T-cell (primary cell): ENCODE data around the gene ASIC1. TPM values are rescaled to one million over a fixed set of nuclear protein-coding genes. Genes with fewer than 3 reads are reported as not detected.

ENCODE experiments used
- ATAC-seq, 4 experiments: fragments of 200-7000 bp in 3 of 4; fragments of 150-1000 bp in 1 of 4; cut with Tn5 transposase; replicated peaks in 1 of 4; 1 replicate in 3 of 4; 2 replicates in 1 of 4; pipeline ENCODE4 v1.10.0; 2021; ENCODE audit warnings: moderate library complexity in 3 of 4, mild to moderate bottlenecking in 2 of 4, moderate number of reproducible peaks in 1 of 4
- CTCF ChIA-PET, 2 donors: fragments of 300-600 bp; sonication (Branson Sonifier 250); formaldehyde crosslinking; loops; one replicate each; lab custom pipeline; 2022; ENCODE audit warnings: antibody characterized with exemption in 2 of 2; lab: Charles Lee
- POLR2A ChIA-PET, 2 donors: fragments of 300-600 bp; sonication (Branson Sonifier 250); formaldehyde crosslinking; loops; one replicate each; lab custom pipeline; 2022; ENCODE audit warnings: antibody characterized with exemption in 2 of 2; lab: Charles Lee
- DNase-seq, 35 experiments: peaks; one replicate each; pipeline versions ENCODE4 v3.0.0 to v3.0.0-alpha.2; 2013 to 2023
- H3K27ac ChIP-seq: one replicate; pipeline ENCODE4 v1.5.1; 2013; ENCODE audit warnings: low read length
- H3K27me3 ChIP-seq, 2 experiments: replicated peaks in 1 of 2; 1 replicate in 1 of 2; 2 replicates in 1 of 2; pipeline versions ENCODE4 v1.6.1 to v1.7.0; 2013; ENCODE audit warnings: low read length in 1 of 2, mixed read lengths in 1 of 2; ENCODE audit not compliant: control insufficient read depth in 2 of 2, insufficient read depth in 2 of 2; ENCODE audit errors: extremely low read depth in 1 of 2
- H3K36me3 ChIP-seq, 2 donors: 1 replicate in 1 of 2; 2 replicates in 1 of 2; pipeline versions ENCODE4 v1.6.1 to v1.7.0; 2013; ENCODE audit warnings: low read length in 1 of 2; ENCODE audit not compliant: control insufficient read depth in 2 of 2, insufficient read depth in 1 of 2; ENCODE audit errors: extremely low read depth in 1 of 2
- H3K4me1 ChIP-seq, 2 experiments: 1 replicate in 1 of 2; 2 replicates in 1 of 2; pipeline versions ENCODE4 v1.6.1 to v1.7.0; 2013; ENCODE audit warnings: low read length in 2 of 2, mixed read lengths in 1 of 2; ENCODE audit not compliant: insufficient read depth in 2 of 2, control insufficient read depth in 1 of 2; ENCODE audit errors: extremely low read depth in 1 of 2
- H3K4me3 ChIP-seq, 2 donors: 1 replicate in 1 of 2; 2 replicates in 1 of 2; pipeline versions ENCODE4 v1.5.1 to v1.7.0; 2013; ENCODE audit warnings: mild to moderate bottlenecking in 2 of 2, low read length in 1 of 2, moderate library complexity in 1 of 2; ENCODE audit not compliant: control insufficient read depth in 1 of 2; ENCODE audit errors: extremely low read depth in 1 of 2
- H3K9me3 ChIP-seq: 2 replicates; pipeline ENCODE4 v1.7.0; 2013
- H3K27ac Mint-ChIP-seq, 2 donors: one replicate each; pipeline ENCODE4 v1.8.0; 2020 to 2021; ENCODE audit warnings: mild to moderate bottlenecking in 2 of 2, mixed read lengths in 2 of 2
- H3K27me3 Mint-ChIP-seq, 2 donors: one replicate each; pipeline ENCODE4 v1.8.0; 2021 to 2022; ENCODE audit warnings: mixed read lengths in 2 of 2
- H3K36me3 Mint-ChIP-seq: one replicate; pipeline ENCODE4 v1.8.0; 2021; ENCODE audit warnings: mixed read lengths
- H3K4me1 Mint-ChIP-seq, 3 donors: one replicate each; pipeline ENCODE4 v1.8.0; 2020 to 2022; ENCODE audit warnings: mixed read lengths in 3 of 3, mild to moderate bottlenecking in 1 of 3
- H3K4me3 Mint-ChIP-seq, 3 donors: one replicate each; pipeline ENCODE4 v1.8.0; 2020 to 2022; ENCODE audit warnings: mild to moderate bottlenecking in 3 of 3, mixed read lengths in 3 of 3, moderate library complexity in 3 of 3
- H3K9me3 Mint-ChIP-seq, 3 donors: one replicate each; pipeline ENCODE4 v1.8.0; 2020 to 2022; ENCODE audit warnings: mixed read lengths in 3 of 3
- WGBS: methylation state at CpG from one replicate; pipeline ENCODE4 v1.1.5; 2013; ENCODE audit warnings: missing lambda C conversion rate; ENCODE audit not compliant: insufficient coverage; 5-methylcytosine and 5-hydroxymethylcytosine counted together
- total RNA-seq, 35 experiments: library from RNA in 6 of 35; stranded (reverse) in 6 of 35; fragments of 120-200 nt in 1 of 35; gene quantifications; one replicate each; pipeline versions ENCODE4 v1.2.1 to v1.2.4 and lab custom pipeline; 2013 to 2026

The ASIC1 gene
- total RNA-seq (1 to 10 TPM; 1.6 to 9.1 (median 5.1) TPM), total RNA-seq (lab: John Stamatoyannopoulos, UW) (0.21 to 8.9 (median 2.2) reads per million in 29 experiments)
- 0.61 TPM for total RNA-seq (2013)

DNA sequence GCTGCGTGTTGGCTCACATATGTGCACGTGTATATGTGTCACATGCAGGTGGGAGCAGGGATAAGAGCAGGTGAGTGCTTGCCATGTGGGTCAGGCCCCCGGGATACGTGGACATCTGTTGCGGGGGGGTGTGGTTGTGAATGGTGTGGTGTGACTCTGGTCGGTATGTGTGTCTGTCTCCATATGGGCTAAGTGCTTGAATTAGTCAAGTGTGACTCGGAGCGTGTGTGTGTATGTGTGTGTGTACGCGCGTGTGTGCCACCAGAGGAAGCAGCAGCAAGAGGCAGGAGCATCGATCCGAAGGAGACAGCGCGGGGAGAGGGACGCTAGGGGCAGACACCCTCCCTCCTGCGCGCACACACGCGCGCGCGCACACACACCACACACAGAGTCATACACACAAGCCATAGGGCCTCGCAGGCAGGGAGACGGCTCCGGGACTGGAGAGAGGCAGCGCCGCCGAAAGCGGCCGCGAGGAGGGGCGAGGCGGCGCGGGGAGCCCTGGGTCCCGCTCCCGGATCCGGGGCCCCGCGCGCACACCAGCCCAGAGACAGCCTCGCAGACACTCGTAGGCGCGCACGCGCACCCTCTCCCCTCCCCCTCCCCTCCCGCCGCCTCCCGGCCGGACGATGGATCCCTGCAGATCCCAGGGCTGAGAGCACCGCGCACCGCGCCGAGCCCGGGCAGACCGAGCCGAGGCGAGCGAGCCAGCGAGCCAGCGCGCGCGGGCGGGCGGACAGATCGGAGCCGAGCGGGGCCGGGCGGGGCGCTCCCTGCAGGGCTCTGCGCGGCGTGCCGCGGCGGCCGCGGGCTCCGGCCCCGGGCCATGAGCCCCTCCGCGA is at the start of gene ASIC1:
Gene ASIC1, plus strand, starts transcription at position 597 of the 842 bp plus-strand sequence. CDS start 1,171 bp downstream, outside the sequence.
- H3K27me3 ChIP-seq, result peaks cover 3 to 72% of the 10 kb centered on the region in 2 experiments
- Mint-ChIP-seq H3K36me3 (no peaks in the 10 kb centered on the region), H3K27me3 (peaks cover 22 to 59% of the 10 kb centered on the region in 2 donors), H3K9me3 (no peaks in the 10 kb centered on the region), H3K27ac (peak within 1 kb of the TSS; percentile 48 to 84), H3K4me1 (peaks cover 37 to 52% (median 49%) of the 10 kb centered on the region in 3 donors), H3K4me3 (peak within 1 kb of the TSS; percentile 86 to 94 (median 87))
- H3K27ac ChIP-seq, result no peak within 1 kb of the TSS
- peak within 1 kb of the TSS; percentile 45 to 69 for H3K4me3 ChIP-seq
- DNase-seq (peak in 27 of 35 experiments; percentile 12 to 53 (median 33)), ATAC-seq (peak; percentile 47 to 65 (median 51))
- no peaks in the 10 kb centered on the region for H3K36me3 ChIP-seq
- CTCF ChIA-PET, result interaction anchor here (0.6 to 1.4 kb wide), 3 partner anchors 10 to 28 kb away, joined by 3 to 6 read pairs (median 4); partner anchors contain the start of gene SMARCD1 (in 1 of the 2)
- POLR2A ChIA-PET, result no interaction called here
- H3K4me1 ChIP-seq, result peaks cover 29 to 48% of the 10 kb centered on the region in 2 experiments
- WGBS, result 1% methylated on average over 85 of the region's 88 CpGs
- no peaks in the 10 kb centered on the region for H3K9me3 ChIP-seq

DNA sequence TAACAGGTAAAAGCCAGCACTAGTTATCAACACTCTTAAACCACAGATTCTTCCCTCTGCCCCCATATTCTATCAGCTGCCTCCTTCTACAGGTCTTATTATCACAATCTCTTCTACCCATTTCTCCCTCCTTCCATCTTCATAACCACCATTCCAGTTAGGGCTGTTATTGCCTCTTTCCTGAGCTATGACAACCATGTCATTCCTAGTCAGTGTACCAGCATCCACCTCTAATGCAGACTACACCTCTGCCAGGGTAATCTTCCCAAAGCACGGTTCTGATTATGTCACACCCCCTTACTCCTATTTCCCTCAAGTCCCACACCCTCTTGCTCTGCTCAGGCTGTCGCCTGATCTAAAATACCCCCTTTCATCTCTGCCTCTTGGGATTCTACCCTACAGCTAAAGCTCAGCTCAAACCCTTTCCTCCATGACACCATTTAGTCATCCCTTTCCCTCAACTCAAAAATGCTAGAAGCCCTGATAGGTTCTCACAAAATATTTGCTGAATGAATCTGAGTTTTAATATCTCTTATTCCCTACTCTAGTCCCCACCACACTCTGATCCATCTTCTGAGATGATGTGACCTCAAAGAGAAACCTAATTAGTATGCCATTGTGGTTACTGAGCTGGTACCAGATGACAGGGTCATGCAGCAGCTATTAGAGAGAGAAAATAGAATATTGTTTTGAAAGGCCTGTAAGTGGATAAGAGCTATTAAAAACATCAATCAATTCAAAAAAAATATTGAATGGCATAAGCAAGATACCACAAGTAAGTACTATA is 43.8 kb upstream of the ASIC1 start:
- peaks cover 0 to 3% of the 10 kb centered on the region in 2 donors for H3K36me3 ChIP-seq
- H3K4me3 Mint-ChIP-seq, result no peak overlapping the region

GRCh38 chr12:50014342-50014741 is 43.1 kb upstream of the ASIC1 start:
- H3K9me3 ChIP-seq, result no peaks in the 10 kb centered on the region
- POLR2A ChIA-PET, result interaction anchor here in 1 of 2 donors (0.6 kb wide), 1 partner anchor 133 kb away, joined by 9 read pairs; no protein-coding TSS in a partner anchor
- Mint-ChIP-seq H3K27ac (peak overlapping the region in 1 of 2 donors; percentile 1), H3K4me3 (no peak overlapping the region), H3K27me3 (no peaks in the 10 kb centered on the region), H3K36me3 (peaks cover 18% of the 10 kb centered on the region), H3K4me1 (peaks cover 0 to 7% (median 2%) of the 10 kb centered on the region in 3 donors), H3K9me3 (no peaks in the 10 kb centered on the region)
- peaks cover 0 to 3% of the 10 kb centered on the region in 2 donors for H3K36me3 ChIP-seq
- H3K27ac ChIP-seq, result no peak overlapping the region
- no peak for ATAC-seq
- CTCF ChIA-PET, result interaction anchor here in 1 of 2 donors (0.9 to 1.2 kb wide), 3 partner anchors 10 to 54 kb away, joined by 3 to 4 read pairs (median 3); no protein-coding TSS in a partner anchor
- H3K4me1 ChIP-seq, result no peaks in the 10 kb centered on the region
- H3K4me3 ChIP-seq, result no peak overlapping the region
- DNase-seq, result no peak
- H3K27me3 ChIP-seq, result no peaks in the 10 kb centered on the region
- WGBS, result 90% methylated on average over 2 of the region's 3 CpGs

More for the DNA sequence above, 43.8 kb upstream of the ASIC1 start:
- H3K4me3 ChIP-seq, result no peak overlapping the region
- H3K4me1 Mint-ChIP-seq, result peaks cover 0 to 7% (median 2%) of the 10 kb centered on the region in 3 donors
- H3K9me3 ChIP-seq, result no peaks in the 10 kb centered on the region
- ChIA-PET CTCF (interaction anchor here in 1 of 2 donors (0.6 to 1.2 kb wide), 4 partner anchors 9 to 54 kb away, joined by 3 to 4 read pairs (median 4); no protein-coding TSS in a partner anchor), POLR2A (no interaction called here)
- H3K27ac ChIP-seq, result no peak overlapping the region
- H3K27me3 ChIP-seq, result no peaks in the 10 kb centered on the region
- H3K9me3 Mint-ChIP-seq, result no peaks in the 10 kb centered on the region
- peaks cover 18% of the 10 kb centered on the region for H3K36me3 Mint-ChIP-seq
- no peaks in the 10 kb centered on the region for H3K27me3 Mint-ChIP-seq
- ATAC-seq (no peak), DNase-seq (no peak)
- H3K27ac Mint-ChIP-seq, result no peak overlapping the region
- no peaks in the 10 kb centered on the region for H3K4me1 ChIP-seq
- WGBS, result 83% methylated on average over 2 of the region's 2 CpGs

- Histone ChIP-seq H3K9me3 (no peaks in the 10 kb centered on the region), H3K4me1 (no peaks in the 10 kb centered on the region), H3K27me3 (no peaks in the 10 kb centered on the region), H3K27ac (no peak overlapping the region), H3K4me3 (no peak overlapping the region), H3K36me3 (peaks cover 0 to 3% of the 10 kb centered on the region in 2 donors)
- POLR2A ChIA-PET, result interaction anchor here in 1 of 2 donors (0.6 kb wide), 1 partner anchor 9 kb away, joined by 10 read pairs; no protein-coding TSS in a partner anchor
- DNase-seq (no peak), ATAC-seq (no peak)
- CTCF ChIA-PET, result interaction anchor here in 1 of 2 donors (0.7 to 1.0 kb wide), 2 partner anchors 11 to 50 kb away, joined by 3 read pairs; no protein-coding TSS in a partner anchor
- Mint-ChIP-seq H3K27ac (no peak overlapping the region), H3K4me1 (peaks cover 0 to 7% (median 2%) of the 10 kb centered on the region in 3 donors), H3K36me3 (peaks cover 13% of the 10 kb centered on the region), H3K27me3 (no peaks in the 10 kb centered on the region), H3K9me3 (no peaks in the 10 kb centered on the region), H3K4me3 (no peak overlapping the region)
- 98% methylated on average over 5 of the region's 10 CpGs for WGBS
Observed at GRCh38 chr12:50016501-50017475, 40.6 kb upstream of the ASIC1 start.

GRCh38 chr12:50017641-50018040 is 39.8 kb upstream of the ASIC1 start:
- no peak overlapping the region for H3K4me3 ChIP-seq
- H3K36me3 ChIP-seq, result peaks cover 0 to 3% of the 10 kb centered on the region in 2 donors
- no peak overlapping the region for H3K27ac Mint-ChIP-seq
- ATAC-seq, result no peak
- H3K36me3 Mint-ChIP-seq, result peaks cover 13% of the 10 kb centered on the region
- no peak overlapping the region for H3K4me3 Mint-ChIP-seq
- ChIA-PET POLR2A (interaction anchor here in 1 of 2 donors (0.6 kb wide), 1 partner anchor 9 kb away, joined by 10 read pairs; no protein-coding TSS in a partner anchor), CTCF (no interaction called here)
- peaks cover 0 to 7% (median 2%) of the 10 kb centered on the region in 3 donors for H3K4me1 Mint-ChIP-seq
- DNase-seq, result no peak
- no peaks in the 10 kb centered on the region for H3K9me3 ChIP-seq
- WGBS, result 93% methylated on average over 4 of the region's 6 CpGs
- no peaks in the 10 kb centered on the region for H3K27me3 ChIP-seq
- H3K27me3 Mint-ChIP-seq, result no peaks in the 10 kb centered on the region
- no peaks in the 10 kb centered on the region for H3K4me1 ChIP-seq
- H3K27ac ChIP-seq, result no peak overlapping the region
- H3K9me3 Mint-ChIP-seq, result no peaks in the 10 kb centered on the region
